Measurements from ENCODE around the gene DNAH10.

The DNAH10 gene

DNA sequence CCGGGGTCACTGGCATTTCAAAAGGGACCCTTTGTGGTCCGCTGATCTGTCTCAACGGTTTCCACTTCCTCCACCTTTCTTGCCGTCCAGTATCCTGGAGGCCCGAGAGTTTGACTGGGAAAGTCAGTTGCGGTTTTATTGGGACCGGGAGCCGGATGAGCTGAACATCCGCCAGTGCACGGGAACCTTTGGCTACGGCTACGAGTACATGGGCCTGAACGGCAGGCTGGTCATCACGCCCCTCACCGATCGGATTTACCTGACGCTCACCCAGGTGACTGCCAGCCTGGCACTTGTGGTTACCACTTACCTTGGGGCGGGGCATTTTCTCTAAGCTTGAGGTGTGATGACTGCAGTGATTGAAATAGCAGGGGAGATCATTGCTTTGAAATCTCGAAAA lies 83.8 kb downstream of the DNAH10 start:
- DNase-seq = no peak

DNA sequence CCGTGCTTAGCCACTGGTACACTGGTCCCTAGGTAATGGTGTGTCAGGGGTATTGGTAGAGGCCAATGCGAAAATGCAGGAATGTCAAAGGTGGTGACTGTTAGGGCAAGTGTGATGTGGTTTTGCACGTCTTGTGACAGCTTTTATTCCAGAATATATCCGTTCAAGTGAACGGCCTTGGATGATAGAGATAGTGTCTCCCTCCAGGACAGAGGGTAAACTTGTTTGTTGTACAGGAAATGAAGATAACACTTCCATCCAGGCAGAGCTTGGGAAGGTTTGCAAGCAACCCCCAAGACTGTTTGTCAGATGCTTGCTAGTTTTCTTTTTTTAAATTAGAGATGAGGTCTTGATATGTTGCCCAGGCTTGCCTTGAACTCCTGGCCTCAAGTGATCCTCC lies 84.2 kb downstream of the DNAH10 start:
- no peak for DNase-seq

DNA sequence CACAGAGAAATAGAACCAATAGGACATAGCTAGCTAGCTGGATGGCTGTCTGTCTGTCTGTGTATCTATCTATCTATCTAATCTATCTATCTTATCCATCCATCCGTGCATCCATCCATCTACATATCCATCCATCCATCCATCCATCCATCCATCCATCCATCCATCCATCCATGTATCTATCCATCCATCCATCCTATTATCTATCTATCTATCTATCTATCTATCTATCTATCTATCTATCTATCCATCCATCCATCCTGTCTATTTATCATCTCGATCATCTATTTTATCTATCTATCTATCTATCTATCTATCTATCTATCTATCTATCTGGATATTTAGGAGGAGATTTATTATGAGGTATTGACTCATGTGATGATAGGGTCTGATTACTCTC lies 84.9 kb downstream of the DNAH10 start:
- no peak for DNase-seq

DNA sequence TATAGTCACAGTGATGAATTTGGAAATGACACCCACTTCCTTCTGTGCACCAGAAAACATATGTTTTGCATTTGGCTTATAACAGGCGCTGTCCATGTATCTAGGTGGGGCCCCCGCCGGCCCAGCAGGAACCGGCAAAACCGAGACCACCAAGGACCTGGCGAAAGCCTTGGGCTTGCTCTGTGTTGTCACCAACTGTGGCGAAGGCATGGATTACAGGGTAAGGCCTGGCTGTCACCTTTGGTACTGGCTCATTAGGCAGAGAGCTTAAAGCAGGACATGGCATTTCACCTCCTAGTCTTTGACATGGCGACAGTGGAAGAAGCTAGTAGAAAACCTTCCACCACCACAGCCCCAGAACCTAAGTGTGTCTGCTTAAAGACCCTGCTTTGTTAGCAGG lies 85.8 kb downstream of the DNAH10 start:
- DNase-seq = no peak

DNA sequence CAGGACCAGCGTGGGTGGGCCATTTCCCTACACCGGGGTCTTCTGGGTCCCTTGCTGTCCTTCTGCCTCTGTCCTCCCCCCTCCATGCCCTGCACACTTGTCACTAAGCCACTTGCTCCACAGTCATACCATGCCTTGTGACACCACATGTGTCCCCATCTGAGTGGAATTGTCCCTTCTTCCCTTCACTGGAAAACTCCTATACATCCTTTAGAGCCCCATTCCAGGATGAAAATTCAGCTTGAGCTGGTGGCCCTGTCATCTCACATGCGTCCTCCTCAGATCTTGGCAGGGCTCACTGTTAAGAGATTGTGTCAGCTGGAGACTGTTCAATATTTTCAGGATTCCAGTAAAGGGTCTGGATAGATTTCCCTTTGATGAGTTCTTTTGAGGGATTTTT lies 87.4 kb downstream of the DNAH10 start:
- DNase-seq = no peak

DNA sequence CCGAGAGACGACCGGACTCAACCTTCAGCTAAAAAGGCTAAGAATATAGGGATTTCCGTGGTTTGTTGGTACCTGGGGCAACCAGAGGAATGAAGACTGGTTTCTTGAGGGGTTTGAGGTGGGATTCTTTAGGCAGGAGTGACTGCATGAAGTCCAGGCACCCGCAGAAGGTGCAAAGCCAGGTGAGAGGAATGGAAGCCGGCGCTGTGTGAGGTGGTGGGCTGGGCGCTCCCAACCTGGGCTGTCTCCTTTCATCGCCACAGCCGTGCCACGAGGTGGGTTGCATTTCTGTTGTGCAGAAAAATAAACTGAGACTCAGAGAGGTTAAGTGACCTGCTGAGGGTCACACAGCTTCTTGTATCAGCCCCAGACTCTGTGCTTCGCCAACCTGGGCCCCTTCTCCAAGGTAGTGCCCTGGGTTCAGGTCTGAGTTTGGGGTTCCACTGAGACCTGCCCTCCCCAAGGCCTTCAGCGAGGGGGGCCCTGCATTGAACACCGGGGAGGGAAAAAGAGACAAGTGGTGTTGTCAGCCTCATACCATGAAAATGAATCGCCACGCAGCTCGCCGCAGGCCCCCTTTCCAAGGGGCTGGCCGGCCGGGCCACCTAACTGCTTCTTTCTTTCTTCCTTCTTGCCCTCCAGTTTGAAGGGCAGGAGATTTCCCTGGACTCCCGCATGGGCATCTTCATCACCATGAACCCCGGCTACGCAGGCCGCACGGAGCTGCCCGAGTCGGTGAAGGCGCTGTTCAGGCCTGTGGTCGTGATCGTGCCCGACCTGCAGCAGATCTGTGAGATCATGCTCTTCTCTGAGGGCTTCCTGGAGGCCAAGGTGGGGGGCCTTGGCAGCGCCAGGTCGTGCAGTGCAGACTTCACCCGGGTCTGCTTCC lies 88.4 kb downstream of the DNAH10 start:
- DNase-seq = no peak

DNA sequence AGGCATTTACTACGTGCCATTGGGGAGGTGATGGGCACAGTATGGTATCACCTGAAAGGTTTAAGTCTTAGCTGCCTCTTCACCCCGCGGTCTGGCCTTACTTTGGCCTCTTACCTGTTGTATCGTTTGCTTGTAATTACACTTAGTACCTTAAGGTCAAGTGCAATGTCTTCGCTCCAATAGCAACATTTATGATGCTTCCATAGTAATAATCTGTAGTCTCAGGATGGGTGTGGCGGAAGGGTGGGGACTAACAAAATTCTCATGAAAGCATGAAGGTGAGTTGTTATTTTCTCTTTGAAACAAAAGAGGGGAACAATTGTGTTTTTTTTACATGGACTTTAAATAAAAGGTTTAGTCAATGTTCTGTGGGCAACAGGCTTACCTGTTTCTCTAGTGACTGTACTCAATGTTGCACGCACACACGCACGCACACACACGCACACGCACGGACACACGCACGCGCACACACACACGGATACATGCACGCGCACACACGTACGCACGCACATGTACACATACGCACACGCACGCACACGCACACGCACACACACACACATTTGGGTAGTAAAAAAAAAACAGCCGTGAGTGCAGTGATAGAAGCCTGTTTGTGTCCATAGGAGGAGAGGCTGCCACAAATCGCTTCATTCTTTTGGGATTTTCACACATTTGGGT lies 91.4 kb downstream of the DNAH10 start:
- no peak for DNase-seq

DNA sequence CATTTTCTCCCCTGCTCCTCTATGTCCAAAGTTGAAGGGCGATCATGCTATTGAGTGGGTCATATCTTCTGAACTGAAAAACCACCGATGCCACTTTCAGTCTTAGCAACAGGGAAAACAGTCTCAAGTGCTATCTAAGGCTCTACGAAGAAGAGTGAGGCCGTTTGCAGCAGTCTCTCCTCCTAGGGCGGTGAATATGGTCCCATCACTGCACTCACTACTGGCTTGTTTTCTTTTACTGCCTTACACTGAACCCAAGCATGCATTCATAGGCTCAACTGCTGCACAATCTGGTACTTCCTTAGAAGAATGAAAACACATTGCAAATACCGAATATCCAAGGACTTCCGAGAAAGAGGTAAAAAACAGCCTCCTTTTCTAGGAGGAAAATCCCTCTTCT lies 92.1 kb downstream of the DNAH10 start:
- DNase-seq = no peak

DNA sequence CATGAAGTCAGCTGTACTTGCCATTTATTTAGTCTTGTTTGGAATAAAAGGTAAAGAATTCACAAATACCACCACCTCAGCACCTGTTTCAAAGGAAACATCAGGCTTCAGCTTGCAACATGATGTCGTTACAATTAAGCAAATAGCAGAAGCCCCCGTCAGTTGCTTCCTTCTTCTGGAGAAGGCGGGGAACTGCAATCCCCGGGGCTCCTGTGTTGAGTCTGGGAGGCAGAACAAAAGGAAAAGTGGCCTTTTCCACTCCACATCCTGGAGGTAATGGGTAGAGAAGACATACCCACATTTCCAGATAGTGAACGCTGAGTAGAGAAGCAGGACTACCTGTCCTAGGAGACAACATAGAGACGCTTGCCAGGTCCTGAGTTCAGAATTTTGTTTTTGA lies 92.8 kb downstream of the DNAH10 start:
- DNase-seq = peak; percentile 7

DNA sequence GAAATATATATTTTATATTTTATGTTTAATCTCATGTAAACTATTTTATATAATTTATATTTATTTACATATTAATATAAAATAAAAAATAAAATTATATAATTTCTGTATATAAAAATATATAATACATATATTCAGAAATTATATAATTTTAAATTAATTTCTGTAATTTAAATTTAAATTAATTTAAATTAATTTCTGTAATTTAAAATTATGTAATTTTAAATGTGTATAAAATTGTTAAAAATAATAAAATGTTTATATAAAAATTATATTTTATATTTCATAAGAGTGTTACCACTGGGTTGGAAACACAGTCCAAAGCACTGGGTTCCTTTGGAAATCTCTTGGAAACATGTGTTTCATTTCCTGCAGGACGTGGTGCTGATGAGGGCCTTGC lies 94.6 kb downstream of the DNAH10 start:
- no peak for DNase-seq

DNA sequence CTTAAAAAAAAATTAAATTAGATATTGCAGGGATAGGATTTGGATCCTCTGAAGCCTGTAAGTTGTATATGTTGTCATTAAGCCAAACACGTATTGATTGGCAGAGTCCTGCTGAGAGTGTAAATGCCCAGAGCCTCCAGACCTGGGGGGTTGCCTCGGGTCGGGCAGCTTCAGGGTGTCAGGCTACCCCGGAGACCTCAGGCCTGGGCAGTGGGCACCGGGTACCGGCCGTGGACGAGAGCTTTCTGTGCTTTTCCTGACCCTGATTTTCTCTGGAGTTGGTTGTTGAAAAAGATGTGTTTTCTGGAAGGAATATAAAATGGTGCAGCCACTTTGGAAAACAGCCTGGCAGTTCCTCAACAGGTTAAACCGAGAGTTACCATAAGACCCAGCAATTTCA lies 96.1 kb downstream of the DNAH10 start:
- no peak for DNase-seq

DNA sequence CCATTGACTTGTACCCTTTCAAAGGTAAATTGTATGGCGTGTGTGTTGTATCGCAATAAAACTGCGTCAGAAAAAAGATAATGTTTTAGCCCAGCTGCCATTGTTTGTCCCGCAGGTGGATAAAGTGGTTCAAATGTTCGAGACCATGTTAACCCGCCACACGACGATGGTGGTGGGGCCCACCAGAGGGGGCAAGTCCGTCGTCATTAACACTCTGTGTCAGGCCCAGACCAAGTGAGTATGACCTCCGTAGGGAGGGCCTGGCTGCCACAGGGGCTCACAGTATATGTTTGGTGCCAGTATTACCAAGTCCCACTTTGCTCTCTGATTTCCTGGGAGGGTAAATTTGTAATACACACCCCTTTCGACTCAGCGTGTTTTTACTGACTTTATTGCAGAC lies 96.9 kb downstream of the DNAH10 start:
- DNase-seq = no peak

DNA sequence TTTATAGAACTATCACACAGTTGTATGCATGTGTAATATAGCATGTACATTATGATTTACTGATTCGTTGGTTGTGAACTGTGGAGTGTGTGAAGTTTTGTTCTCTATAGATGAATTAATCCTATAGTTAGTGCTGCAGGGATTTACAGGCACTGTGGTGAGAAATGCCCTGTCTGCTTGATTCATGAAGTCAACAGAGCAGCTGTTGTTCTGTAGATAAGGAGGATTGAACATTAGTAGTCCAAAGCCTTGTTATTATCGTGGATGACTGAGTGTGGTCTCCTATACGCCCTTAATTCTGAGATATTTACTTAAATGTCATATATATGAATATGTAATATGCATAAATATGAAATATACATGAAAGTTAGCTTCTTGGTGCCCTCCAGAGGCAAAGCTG lies 98.3 kb downstream of the DNAH10 start:
- DNase-seq = no peak

DNA sequence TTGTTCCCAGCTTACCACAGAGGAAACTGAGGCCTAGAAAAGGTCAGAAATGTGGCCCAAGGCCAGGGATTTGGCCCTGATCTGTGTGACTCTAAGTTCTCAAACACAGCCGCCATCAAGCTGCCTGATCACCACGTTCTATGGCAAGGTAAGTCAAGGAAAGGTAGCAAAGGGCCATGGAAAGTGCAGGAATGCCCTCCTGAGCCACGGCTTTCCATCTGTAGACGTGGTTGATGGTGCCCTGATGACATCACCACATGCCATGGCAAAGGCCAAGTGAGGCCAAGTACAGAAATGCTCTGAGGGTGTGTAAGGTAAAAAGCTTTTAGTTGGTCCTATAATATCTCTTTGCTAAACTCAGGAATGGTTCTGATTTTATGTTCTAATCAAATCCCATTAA lies 99.3 kb downstream of the DNAH10 start:
- no peak for DNase-seq

DNA sequence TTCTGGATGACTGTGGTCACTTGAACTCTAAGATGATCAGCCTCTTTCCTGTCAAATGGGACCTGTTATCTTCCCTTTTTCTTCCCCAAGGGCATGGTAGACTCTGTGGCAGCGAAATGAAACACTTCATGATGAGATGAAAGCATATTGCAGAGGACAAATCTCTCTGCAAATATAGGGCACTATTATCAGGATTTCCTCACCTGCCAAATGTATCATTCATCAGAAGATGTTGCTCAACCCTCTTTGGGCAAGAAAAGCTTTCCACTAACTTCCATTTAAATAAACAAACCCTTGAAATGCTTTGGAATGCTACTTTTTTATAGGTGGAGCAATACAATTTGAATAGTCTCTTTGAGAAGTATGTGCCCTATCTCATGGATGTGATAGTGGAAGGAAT lies 105.0 kb downstream of the DNAH10 start:
- DNase-seq = no peak

DNA sequence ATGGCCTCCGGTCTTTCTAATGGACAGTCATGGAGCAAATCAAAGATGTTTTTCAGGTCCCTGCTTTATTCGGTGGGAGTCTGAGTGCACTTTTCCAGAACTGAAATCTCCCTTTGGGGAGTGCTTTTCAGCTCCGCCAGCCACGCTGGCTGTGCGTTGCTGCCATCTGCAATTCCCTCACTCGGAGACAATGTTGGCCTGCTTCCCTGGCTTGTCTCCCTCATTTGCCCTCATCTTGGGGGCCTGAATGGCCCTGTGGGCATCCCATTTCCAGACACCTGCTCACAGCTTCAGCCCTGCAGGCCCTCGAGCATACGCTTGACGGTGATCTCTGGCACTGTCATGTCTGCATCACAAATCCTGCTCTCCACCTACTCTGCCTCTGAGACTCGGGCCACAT lies 106.7 kb downstream of the DNAH10 start:
- DNase-seq = no peak

DNA sequence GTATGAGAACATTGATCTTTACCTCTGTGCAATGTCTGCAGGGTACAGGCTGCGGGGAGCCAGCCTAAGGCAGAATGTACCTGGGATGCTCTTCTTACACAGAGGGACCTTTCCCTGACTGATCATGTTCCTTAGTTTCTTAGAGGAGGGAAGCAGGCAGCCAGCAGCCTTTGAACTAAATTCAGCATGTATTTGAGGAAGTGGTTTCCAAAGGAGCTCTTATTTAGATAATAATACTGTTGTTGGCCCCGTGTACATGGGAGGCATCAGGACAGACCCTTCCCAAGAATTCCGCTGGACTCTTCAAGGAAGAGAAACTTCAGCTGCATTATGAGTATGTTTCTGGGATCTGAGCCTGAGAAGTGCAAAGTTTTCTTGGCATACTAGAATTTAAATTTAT lies 111.7 kb downstream of the DNAH10 start:
- DNase-seq = no peak

DNA sequence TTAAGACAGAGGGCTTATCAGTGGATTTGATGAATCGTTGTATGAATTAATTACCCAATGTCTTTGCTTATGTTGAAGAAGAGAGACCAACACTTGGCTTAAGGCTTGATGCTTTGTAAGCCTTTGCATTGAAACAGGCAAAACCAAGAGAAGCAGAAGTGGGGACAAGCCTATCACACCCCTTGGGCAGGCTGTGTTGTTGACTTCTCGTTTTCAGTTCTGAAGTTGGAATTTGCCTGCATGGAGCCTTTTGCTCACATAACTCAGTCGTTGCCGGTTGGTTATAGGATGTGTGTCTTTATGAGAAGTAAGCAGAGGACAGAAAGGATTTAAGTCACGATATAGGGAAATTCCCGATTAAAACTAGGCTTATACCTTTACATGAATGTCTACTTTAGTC lies 115.9 kb downstream of the DNAH10 start:
- DNase-seq = no peak

DNA sequence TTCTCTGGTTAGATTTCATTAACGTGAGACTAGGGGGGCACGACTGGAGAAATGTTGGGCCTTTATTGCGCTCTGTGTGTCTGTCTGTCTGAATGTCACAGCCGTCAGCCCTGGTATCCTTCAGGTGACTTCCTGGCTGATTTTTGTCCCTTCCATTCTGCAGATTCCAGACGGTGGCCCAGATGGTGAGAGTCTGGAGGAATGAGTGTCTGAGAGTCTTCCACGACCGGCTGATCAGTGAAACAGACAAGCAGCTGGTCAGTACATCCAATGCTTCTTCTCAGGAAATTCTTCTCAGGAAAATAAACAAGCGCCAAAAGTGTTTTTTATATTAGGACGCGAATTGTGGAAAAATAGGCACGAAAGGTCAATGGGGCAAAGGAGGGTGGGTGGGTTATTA lies 117.0 kb downstream of the DNAH10 start:
- DNase-seq = no peak

DNA sequence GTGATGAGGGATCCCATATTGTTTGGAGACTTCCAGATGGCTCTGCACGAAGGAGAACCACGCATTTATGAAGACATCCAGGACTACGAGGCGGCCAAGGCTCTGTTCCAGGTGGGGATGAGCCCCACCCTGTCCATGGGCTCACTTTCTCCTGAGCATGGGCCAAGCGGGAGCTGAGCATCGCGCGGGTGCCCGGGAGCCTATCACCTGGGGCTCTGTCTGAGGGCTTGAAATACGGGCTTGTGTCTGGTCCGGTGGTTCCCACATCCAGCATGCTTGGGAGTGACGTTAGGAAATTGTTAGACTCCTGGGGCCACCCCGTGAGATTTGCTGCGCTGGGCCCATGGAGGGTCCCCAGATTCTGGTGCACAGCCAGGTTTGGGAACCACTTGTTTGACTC lies 117.6 kb downstream of the DNAH10 start:
- no peak for DNase-seq

DNA sequence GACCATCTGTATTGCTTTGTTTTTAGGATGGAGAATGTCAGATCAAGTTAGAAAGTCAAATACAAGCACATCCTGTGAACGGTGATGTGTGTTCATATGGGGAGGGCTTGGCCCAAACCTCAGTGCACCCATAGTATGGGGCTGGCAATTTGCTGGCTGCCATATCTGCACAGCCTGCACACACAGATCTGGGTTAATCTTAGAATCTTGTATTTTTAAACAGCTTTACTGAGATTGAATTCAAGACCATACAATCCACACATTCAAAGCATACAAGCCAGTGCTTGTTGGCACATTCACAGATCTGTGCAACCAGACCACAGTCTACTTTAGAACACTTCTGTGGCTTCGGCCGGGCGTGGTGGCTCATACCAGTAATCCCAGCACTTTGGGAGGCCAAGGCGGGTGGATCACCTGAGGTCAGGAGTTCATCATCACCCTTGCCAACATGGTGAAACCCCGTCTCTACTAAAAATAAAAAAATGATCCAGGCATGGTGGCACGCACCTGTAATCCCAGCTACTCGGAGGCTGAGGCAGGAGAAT lies 120.1 kb downstream of the DNAH10 start:
- DNase-seq = no peak

DNA sequence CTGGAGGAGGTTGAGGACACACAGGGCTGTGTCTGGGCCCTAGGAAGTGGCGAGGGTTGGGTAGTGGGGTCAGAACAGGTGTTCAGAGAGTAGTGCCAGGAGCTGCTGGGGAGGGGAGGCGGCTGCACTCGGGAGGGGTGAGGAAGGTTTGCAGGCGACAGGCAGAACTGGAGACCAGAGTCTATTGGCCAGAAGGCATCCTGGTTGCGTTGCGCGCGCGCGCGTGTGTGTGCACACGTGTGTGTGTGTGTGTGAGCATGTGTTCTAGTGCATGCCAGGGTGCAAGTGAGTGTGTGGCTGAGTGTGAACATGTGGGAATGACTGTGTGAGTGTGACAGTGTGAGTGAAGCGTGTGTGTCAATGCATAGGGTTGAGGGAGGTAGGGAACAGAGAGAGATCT lies 124.2 kb downstream of the DNAH10 start:
- no peak for DNase-seq

DNA sequence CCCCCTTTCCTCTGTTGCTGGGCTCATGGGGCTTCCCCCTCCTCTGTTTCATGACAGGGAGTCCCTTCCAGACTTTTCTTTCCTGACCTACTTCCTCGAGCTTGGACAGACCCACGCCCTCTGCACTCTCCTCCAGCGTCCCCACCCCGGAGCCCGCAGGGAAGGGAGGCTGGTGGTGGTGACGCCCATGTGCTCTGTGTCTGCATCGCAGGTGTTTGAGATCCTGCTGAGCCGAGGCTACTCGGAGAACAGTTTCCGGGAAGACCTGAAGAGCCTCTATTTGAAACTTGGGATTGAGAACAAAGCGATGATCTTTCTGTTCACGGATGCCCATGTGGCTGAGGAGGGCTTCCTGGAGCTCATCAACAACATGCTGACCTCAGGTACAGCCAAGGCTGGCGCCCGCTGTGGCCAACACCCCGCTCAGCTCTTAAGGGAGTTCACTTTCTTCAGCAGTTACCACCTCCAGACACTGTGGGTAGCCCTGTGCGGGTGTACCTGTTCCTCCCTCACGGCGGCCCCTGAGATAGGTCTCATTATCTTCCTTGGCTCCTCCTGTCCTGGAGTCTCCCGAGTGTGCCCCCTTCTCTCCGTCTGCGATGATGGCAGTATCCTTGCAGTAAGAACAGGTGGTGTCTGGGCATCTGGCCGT lies 125.0 kb downstream of the DNAH10 start:
- DNase-seq = peak; percentile 17

DNA sequence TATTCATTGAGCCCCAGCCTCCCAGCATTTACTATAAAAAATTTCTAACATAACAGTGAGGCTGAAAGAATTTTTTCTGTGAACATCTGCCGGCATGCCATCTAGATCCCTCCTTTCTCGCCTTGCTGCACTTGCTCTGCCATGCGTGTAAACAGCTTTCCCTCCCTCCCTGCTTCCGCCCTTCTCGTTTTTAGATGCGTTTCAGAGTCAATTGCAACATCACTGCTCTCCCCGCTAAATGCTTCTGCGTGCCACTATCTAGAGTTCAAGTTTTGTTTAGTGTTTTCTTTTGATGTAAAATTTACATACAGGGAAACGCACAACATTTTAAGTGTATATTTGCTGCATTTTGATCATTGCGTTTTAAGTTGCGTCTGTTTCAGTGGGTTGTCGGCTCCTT lies 126.9 kb downstream of the DNAH10 start:
- no peak for DNase-seq

All from COR-L47 (cell line).